Fibroblast of lung (primary cell): ENCODE data around the gene MPHOSPH6. TPM values are rescaled to one million over a fixed set of nuclear protein-coding genes. Genes with fewer than 3 reads are reported as not detected.

Source experiments
- DNase-seq, 2 donors: peaks; one replicate each; pipeline versions ENCODE4 v3.0.0 to v3.0.0-alpha.2; 2010; ENCODE audit warnings: low read depth in 2 of 2
- H2AFZ ChIP-seq: 2 replicates; pipeline ENCODE4 v1.5.1; 2012; ENCODE audit warnings: low read length, control low read depth, inconsistent platforms
- H3K27ac ChIP-seq: 2 replicates; pipeline ENCODE4 v1.5.1; 2011; ENCODE audit warnings: low read length, control low read depth; ENCODE audit not compliant: insufficient read depth
- H3K27me3 ChIP-seq: 2 replicates; pipeline ENCODE4 v1.5.1; 2011; ENCODE audit warnings: mild to moderate bottlenecking, low read length; ENCODE audit not compliant: control insufficient read depth, insufficient read depth
- H3K36me3 ChIP-seq: 2 replicates; pipeline ENCODE4 v1.5.1; 2011; ENCODE audit warnings: low read length; ENCODE audit not compliant: control insufficient read depth, insufficient read depth
- H3K4me1 ChIP-seq: 2 replicates; pipeline ENCODE4 v1.5.1; 2011; ENCODE audit warnings: low read length; ENCODE audit not compliant: control insufficient read depth, insufficient read depth; ENCODE audit errors: extremely low read depth
- H3K4me2 ChIP-seq: 2 replicates; pipeline ENCODE4 v1.5.1; 2011; ENCODE audit warnings: low read length, control low read depth; ENCODE audit not compliant: insufficient read depth; ENCODE audit errors: extremely low read depth
- H3K4me3 ChIP-seq, 4 experiments: fragments of 200-600 bp in 1 of 4; sonication (generic) in 1 of 4; replicated peaks in 1 of 4; 2 replicates each; pipeline ENCODE4 v1.5.1; 2011 to 2016; ENCODE audit warnings: low read length in 4 of 4, low read depth in 3 of 4, mild to moderate bottlenecking in 3 of 4, control low read depth in 2 of 4, inconsistent platforms in 1 of 4, mixed read lengths in 1 of 4; ENCODE audit not compliant: insufficient read depth in 1 of 4; ENCODE audit errors: control extremely low read depth in 1 of 4
- H3K79me2 ChIP-seq: 2 replicates; pipeline ENCODE4 v1.5.1; 2012; ENCODE audit warnings: mild to moderate bottlenecking, low read length, inconsistent platforms; ENCODE audit not compliant: control insufficient read depth, insufficient read depth
- H3K9ac ChIP-seq: 2 replicates; pipeline ENCODE4 v1.5.1; 2011; ENCODE audit warnings: mild to moderate bottlenecking, low read length, control low read depth; ENCODE audit not compliant: insufficient read depth
- H3K9me3 ChIP-seq: 2 replicates; pipeline ENCODE4 v1.5.1; 2012; ENCODE audit warnings: low read depth, low read length; ENCODE audit not compliant: control insufficient read depth, insufficient read depth
- H4K20me1 ChIP-seq: 2 replicates; pipeline ENCODE4 v1.5.1; 2011; ENCODE audit warnings: low read length; ENCODE audit not compliant: control insufficient read depth, insufficient read depth; ENCODE audit errors: extremely low read depth
- CTCF ChIP-seq, 2 donors: IDR thresholded peaks in 1 of 2; conservative IDR thresholded peaks in 1 of 2; 1 replicate in 1 of 2; 2 replicates in 1 of 2; pipeline ENCODE4 v1.5.1; 2011 to 2012; ENCODE audit warnings: low read length in 2 of 2, control low read depth in 1 of 2, inconsistent platforms in 1 of 2, low read depth in 1 of 2, mild to moderate bottlenecking in 1 of 2
- EZH2 ChIP-seq: IDR thresholded peaks from 2 replicates; pipeline ENCODE4 v1.5.1; 2012; ENCODE audit warnings: low read length, control low read depth, mild to moderate bottlenecking; ENCODE audit errors: missing control alignments
- polyA plus RNA-seq, 2 donors: library from polyadenylated mRNA; depleted of rRNA in 1 of 2; stranded (reverse) in 1 of 2; unstranded in 1 of 2; fragments of >200 nt; gene quantifications; 2 replicates each; pipeline ENCODE4 v1.2.1, GENCODE V29; 2011 to 2012; ENCODE audit warnings: missing spikeins in 1 of 2
- total RNA-seq: library from RNA; depleted of rRNA; stranded (reverse); fragments of >200 nt; gene quantifications from 2 replicates; pipeline ENCODE4 v1.2.1, GENCODE V29; 2014

MPHOSPH6 gene
- total and polyA plus RNA-seq, 2 donors (not counting 1 experiment from before 2014, with no cell fraction given), result 30.4 to 36.5 TPM

- no peak for TF ChIP-seq EZH2
- no peak for TF ChIP-seq CTCF (conservative IDR thresholded peaks at IDR 0.05 in 1 of 2, IDR thresholded peaks at IDR 0.05 in 1 of 2; ENCODE audit: low read depth in 1 of 2, low read length in 2 of 2)
- no peaks in the 10 kb centered on the region for H3K9me3 ChIP-seq
- no peak overlapping the region for H3K27ac ChIP-seq
- no peaks in the 10 kb centered on the region for H4K20me1 ChIP-seq
- DNase-seq, result peak; percentile 9 to 17
- H3K4me1 ChIP-seq, result peaks cover 4% of the 10 kb centered on the region
- peaks cover 5% of the 10 kb centered on the region for H3K79me2 ChIP-seq
- no peak overlapping the region for H2AFZ ChIP-seq
- no peak overlapping the region for H3K4me2 ChIP-seq
- H3K9ac ChIP-seq, result no peak overlapping the region
- no peak overlapping the region for H3K4me3 ChIP-seq
- H3K36me3 ChIP-seq, result peaks cover 6% of the 10 kb centered on the region
- H3K27me3 ChIP-seq, result no peaks in the 10 kb centered on the region
Measured at GRCh38 chr16:82149536-82149935, 20.5 kb downstream of the MPHOSPH6 start.

GRCh38 chr16:82147546-82147945, 22.5 kb downstream of the MPHOSPH6 start:
- DNase-seq, result no peak
- Histone ChIP-seq H3K4me2 (no peak overlapping the region), H4K20me1 (no peaks in the 10 kb centered on the region), H3K9ac (no peak overlapping the region), H3K79me2 (peaks cover 1% of the 10 kb centered on the region), H3K4me1 (peaks cover 3% of the 10 kb centered on the region), H2AFZ (no peak overlapping the region), H3K9me3 (no peaks in the 10 kb centered on the region), H3K4me3 (no peak overlapping the region), H3K27ac (no peak overlapping the region), H3K27me3 (no peaks in the 10 kb centered on the region), H3K36me3 (peaks cover 6% of the 10 kb centered on the region)
- no peak for TF ChIP-seq CTCF (conservative IDR thresholded peaks at IDR 0.05 in 1 of 2, IDR thresholded peaks at IDR 0.05 in 1 of 2; ENCODE audit: low read depth in 1 of 2, low read length in 2 of 2)
- no peak for TF ChIP-seq EZH2

- Histone ChIP-seq H3K36me3 (peaks cover 6% of the 10 kb centered on the region), H3K9me3 (no peaks in the 10 kb centered on the region), H3K4me2 (no peak overlapping the region), H3K27ac (no peak overlapping the region), H3K4me3 (no peak overlapping the region), H4K20me1 (no peaks in the 10 kb centered on the region), H3K9ac (no peak overlapping the region), H3K79me2 (no peaks in the 10 kb centered on the region), H3K4me1 (no peaks in the 10 kb centered on the region), H3K27me3 (no peaks in the 10 kb centered on the region), H2AFZ (no peak overlapping the region)
- no peak for DNase-seq
- TF ChIP-seq EZH2 (no peak), CTCF (conservative IDR thresholded peaks at IDR 0.05 in 1 of 2, IDR thresholded peaks at IDR 0.05 in 1 of 2; ENCODE audit: low read depth in 1 of 2, low read length in 2 of 2) (no peak)
Measured at GRCh38 chr16:82146957-82147356, 23.1 kb downstream of the MPHOSPH6 start.
